ENCODE measurements around the gene PCK1.

PCK1 gene

DNA sequence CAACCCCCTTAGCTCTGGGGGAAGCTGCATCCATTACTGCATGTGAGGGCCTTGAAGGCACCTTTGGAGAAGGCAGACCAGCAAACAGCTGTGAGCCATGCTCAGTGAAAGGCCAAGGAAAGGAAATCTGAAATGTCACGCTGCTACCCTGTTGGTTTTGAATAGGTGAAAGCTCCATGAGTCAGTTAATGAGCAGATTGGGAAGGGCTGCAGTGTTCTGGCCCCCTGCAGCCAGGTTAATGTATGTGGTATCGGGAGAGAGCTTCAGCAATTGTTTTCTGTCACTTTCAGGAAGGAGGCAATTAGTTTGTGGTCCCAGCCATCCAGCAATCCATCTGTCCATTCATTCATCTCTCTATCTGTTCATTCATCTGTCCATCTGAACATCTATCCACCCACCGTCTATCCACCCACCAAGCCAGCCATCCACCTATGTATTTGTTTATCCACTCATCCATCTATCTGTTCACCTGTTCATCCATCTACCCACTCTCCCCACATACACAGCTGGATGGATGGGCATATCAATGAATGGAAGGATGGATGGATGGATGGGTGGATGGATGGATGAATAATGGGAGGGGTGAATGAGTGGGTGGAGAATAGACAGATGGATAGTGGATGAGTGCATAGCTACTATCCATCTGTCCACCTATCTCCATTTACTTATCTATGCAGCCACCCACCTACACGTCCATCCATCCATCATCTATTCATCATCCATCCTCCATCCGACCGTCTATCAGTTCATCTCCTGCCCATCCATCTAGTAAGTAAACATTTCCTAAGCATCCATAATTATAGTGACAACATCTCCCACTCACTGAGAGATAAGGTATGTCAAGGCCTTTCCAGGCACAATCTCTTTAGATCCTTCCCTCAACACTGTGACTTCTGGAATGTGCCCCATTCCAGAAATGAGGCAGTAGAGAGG, 16.0 kb downstream of the PCK1 start:
- DNase-seq: no peak
- H3K36me3 ChIP-seq (ENCODE audit: control insufficient read depth in 1 of 2, insufficient read depth in 2 of 2, low read depth in 1 of 2, low read length in 2 of 2): no peaks in the 10 kb centered on the region
- WGBS: 61% methylated on average over 6 of the region's 6 CpGs

DNA sequence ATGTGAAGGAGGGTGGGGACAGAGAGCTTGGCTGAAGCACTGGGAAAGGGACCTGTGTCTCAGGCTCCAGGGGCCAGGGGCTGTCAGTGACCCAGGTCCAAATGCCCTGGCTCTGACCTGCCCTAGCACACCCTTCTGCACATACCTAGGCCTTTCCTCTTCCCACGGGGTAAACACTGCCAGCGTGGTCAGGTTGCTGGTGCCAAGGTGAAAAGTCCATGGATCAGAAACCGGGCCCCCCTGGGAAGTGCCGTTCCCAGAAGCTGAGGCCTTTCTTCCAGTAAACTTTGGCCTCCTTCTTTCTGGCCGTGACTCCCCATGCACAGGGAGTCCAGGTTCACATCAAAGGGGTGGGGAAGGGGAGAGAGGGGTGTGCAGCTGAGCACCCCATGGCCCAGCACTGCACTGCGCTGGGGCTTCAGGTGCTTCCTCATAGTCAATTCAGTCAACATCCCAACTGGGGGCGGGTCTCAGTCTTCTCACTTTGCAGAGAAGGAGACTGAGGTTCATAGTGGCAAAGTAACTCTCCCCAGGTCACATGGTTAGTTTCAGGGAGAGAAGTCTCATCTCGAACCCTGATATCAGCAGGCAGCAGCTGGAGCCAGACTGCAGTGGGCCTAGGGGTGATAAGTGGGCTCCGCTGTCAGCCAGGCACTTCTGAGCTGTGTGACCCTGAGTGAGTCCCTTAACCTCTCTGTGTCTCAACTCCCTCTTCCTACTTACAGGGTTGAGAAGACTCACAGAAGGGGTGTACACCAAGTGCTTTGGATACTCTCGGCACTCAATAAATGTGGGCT, 17.0 kb downstream of the PCK1 start:
- Histone ChIP-seq H3K4me2 (ENCODE audit: low read length, poor library complexity, severe bottlenecking) (no peak overlapping the region), H3K27me3 (ENCODE audit: control insufficient read depth in 1 of 2, insufficient read depth in 1 of 2, low read length in 2 of 2) (peaks cover 69 to 95% of the 10 kb centered on the region in 2 experiments), H2AK5ac (ENCODE audit: low read length, severe bottlenecking) (no peak overlapping the region), H3K4me1 (ENCODE audit: control insufficient read depth, insufficient read depth, low read depth, low read length) (peaks cover under 1% of the 10 kb centered on the region), H2BK120ac (ENCODE audit: low read depth, low read length) (no peak overlapping the region), H3K36me3 (ENCODE audit: control insufficient read depth in 1 of 2, insufficient read depth in 2 of 2, low read depth in 1 of 2, low read length in 2 of 2) (no peaks in the 10 kb centered on the region), H3K4ac (ENCODE audit: low read depth in 1 of 2, low read length in 2 of 2) (no peak overlapping the region), H2BK12ac (ENCODE audit: low read length in 2 of 2) (no peak overlapping the region), H2AFZ (ENCODE audit: low read depth, low read length) (no peak overlapping the region), H3K27ac (ENCODE audit: low read length, poor library complexity, severe bottlenecking) (no peak overlapping the region), H4K8ac (ENCODE audit: low read length) (no peak overlapping the region), H2BK15ac (ENCODE audit: low read depth, poor library complexity, severe bottlenecking) (no peak overlapping the region), H3K9ac (ENCODE audit: low read length) (no peak overlapping the region), H3K18ac (ENCODE audit: low read depth in 1 of 2, low read length in 2 of 2) (no peak overlapping the region), H3K79me1 (replicated peaks; ENCODE audit: low read length, poor library complexity, severe bottlenecking) (no peaks in the 10 kb centered on the region), H3K23ac (ENCODE audit: low read length in 2 of 2) (no peak overlapping the region), H4K91ac (ENCODE audit: low read length) (no peak overlapping the region), H3K14ac (ENCODE audit: low read length in 2 of 2) (no peak overlapping the region), H2BK5ac (ENCODE audit: low read depth, low read length, poor library complexity, severe bottlenecking) (no peak overlapping the region), H3K9me3 (ENCODE audit: control insufficient read depth, low read length) (no peaks in the 10 kb centered on the region), H3K4me3 (ENCODE audit: insufficient read depth in 1 of 2, low read depth in 1 of 2, low read length in 2 of 2) (no peak overlapping the region)
- no peak for DNase-seq
- WGBS: 67% methylated on average over 9 of the region's 10 CpGs

More for the DNA sequence above, 16.0 kb downstream of the PCK1 start:
- Histone ChIP-seq H3K27ac (ENCODE audit: low read length, poor library complexity, severe bottlenecking) (no peak overlapping the region), H4K8ac (ENCODE audit: low read length) (no peak overlapping the region), H2BK12ac (ENCODE audit: low read length in 2 of 2) (no peak overlapping the region), H2BK5ac (ENCODE audit: low read depth, low read length, poor library complexity, severe bottlenecking) (no peak overlapping the region), H4K91ac (ENCODE audit: low read length) (no peak overlapping the region), H2BK120ac (ENCODE audit: low read depth, low read length) (no peak overlapping the region), H2AFZ (ENCODE audit: low read depth, low read length) (no peak overlapping the region), H3K4ac (ENCODE audit: low read depth in 1 of 2, low read length in 2 of 2) (no peak overlapping the region), H3K9me3 (ENCODE audit: control insufficient read depth, low read length) (no peaks in the 10 kb centered on the region), H2AK5ac (ENCODE audit: low read length, severe bottlenecking) (no peak overlapping the region), H3K79me1 (replicated peaks; ENCODE audit: low read length, poor library complexity, severe bottlenecking) (no peaks in the 10 kb centered on the region), H3K9ac (ENCODE audit: low read length) (no peak overlapping the region), H3K27me3 (ENCODE audit: control insufficient read depth in 1 of 2, insufficient read depth in 1 of 2, low read length in 2 of 2) (peaks cover 69 to 97% of the 10 kb centered on the region in 2 experiments), H3K14ac (ENCODE audit: low read length in 2 of 2) (no peak overlapping the region), H3K23ac (ENCODE audit: low read length in 2 of 2) (no peak overlapping the region), H3K4me3 (ENCODE audit: insufficient read depth in 1 of 2, low read depth in 1 of 2, low read length in 2 of 2) (no peak overlapping the region), H2BK15ac (ENCODE audit: low read depth, poor library complexity, severe bottlenecking) (no peak overlapping the region), H3K4me1 (ENCODE audit: control insufficient read depth, insufficient read depth, low read depth, low read length) (no peaks in the 10 kb centered on the region), H3K18ac (ENCODE audit: low read depth in 1 of 2, low read length in 2 of 2) (no peak overlapping the region), H3K4me2 (ENCODE audit: low read length, poor library complexity, severe bottlenecking) (no peak overlapping the region)

DNA sequence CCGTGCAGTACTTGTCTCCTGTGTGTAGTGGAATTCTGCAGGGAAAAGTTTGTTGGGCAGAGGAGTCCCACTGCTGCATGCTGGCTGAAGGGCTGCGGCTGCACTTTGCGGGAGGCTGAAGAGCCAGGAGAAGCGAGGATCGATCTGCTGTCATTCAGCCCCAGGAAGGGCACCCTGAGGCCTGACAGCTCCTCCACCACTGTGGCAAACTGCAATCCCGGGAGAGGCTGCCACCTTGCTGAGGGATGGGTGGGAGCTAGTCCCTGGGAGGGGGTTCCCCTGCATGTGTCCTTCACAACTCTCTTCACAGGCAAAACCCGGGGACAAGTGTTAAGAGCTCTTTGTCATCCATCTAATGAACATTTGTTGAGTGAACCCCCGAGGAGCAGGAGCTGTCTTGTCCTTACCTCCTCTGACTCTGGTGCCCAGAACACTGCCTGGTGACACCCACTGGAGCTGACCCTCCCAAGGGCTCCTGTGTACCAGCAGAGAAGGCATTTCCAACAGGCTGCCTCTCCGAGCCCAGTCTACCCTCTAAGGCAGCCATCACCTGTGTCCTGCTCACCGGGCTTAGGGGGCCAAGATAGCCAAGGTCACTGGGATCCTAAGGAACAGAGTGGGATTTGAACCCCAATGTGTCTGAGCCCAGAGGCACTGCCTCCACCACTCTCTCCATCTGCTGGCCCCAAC, 17.7 kb downstream of the PCK1 start:
- Histone ChIP-seq H2BK5ac (ENCODE audit: low read depth, low read length, poor library complexity, severe bottlenecking) (no peak overlapping the region), H2BK120ac (ENCODE audit: low read depth, low read length) (no peak overlapping the region), H2BK15ac (ENCODE audit: low read depth, poor library complexity, severe bottlenecking) (no peak overlapping the region), H3K14ac (ENCODE audit: low read length in 2 of 2) (no peak overlapping the region), H4K91ac (ENCODE audit: low read length) (no peak overlapping the region), H3K18ac (ENCODE audit: low read depth in 1 of 2, low read length in 2 of 2) (no peak overlapping the region), H3K23ac (ENCODE audit: low read length in 2 of 2) (no peak overlapping the region), H3K27me3 (ENCODE audit: control insufficient read depth in 1 of 2, insufficient read depth in 1 of 2, low read length in 2 of 2) (peaks cover 70 to 95% of the 10 kb centered on the region in 2 experiments), H3K27ac (ENCODE audit: low read length, poor library complexity, severe bottlenecking) (no peak overlapping the region), H2BK12ac (ENCODE audit: low read length in 2 of 2) (no peak overlapping the region), H3K79me1 (replicated peaks; ENCODE audit: low read length, poor library complexity, severe bottlenecking) (no peaks in the 10 kb centered on the region), H3K4ac (ENCODE audit: low read depth in 1 of 2, low read length in 2 of 2) (no peak overlapping the region), H3K9ac (ENCODE audit: low read length) (no peak overlapping the region), H3K4me1 (ENCODE audit: control insufficient read depth, insufficient read depth, low read depth, low read length) (peaks cover 6% of the 10 kb centered on the region), H2AFZ (ENCODE audit: low read depth, low read length) (no peak overlapping the region), H3K9me3 (ENCODE audit: control insufficient read depth, low read length) (no peaks in the 10 kb centered on the region), H3K4me2 (ENCODE audit: low read length, poor library complexity, severe bottlenecking) (no peak overlapping the region), H4K8ac (ENCODE audit: low read length) (no peak overlapping the region), H2AK5ac (ENCODE audit: low read length, severe bottlenecking) (no peak overlapping the region), H3K36me3 (ENCODE audit: control insufficient read depth in 1 of 2, insufficient read depth in 2 of 2, low read depth in 1 of 2, low read length in 2 of 2) (no peaks in the 10 kb centered on the region), H3K4me3 (ENCODE audit: insufficient read depth in 1 of 2, low read depth in 1 of 2, low read length in 2 of 2) (no peak overlapping the region)
- DNase-seq: no peak
- WGBS: 78% methylated on average over 10 of the region's 10 CpGs

Data from mesenchymal stem cell (in vitro differentiated cells and primary cell).